Activated naive CD8-positive, alpha-beta T cell treated with anti-CD3 and anti-CD28 coated beads for 36 hours (primary cell): Measurements from ENCODE around the gene ITGA5. TPM values are rescaled to one million over a fixed set of nuclear protein-coding genes. Genes with fewer than 3 reads are reported as not detected.
"Not testable (repeated sequence)": the region's sequence is repeated elsewhere in the genome, so short reads cannot be mapped to it uniquely, and the experiment has no call there.

ENCODE experiments used
- DNase-seq: peaks from one replicate; pipeline ENCODE4 v3.0.0; 2021
- H3K27ac Mint-ChIP-seq: one replicate; pipeline ENCODE4 v1.8.0; 2022; ENCODE audit warnings: mild to moderate bottlenecking, moderate library complexity, mixed read lengths
- H3K27me3 Mint-ChIP-seq: one replicate; pipeline ENCODE4 v1.8.0; 2022; ENCODE audit warnings: mild to moderate bottlenecking, mixed read lengths
- H3K36me3 Mint-ChIP-seq: one replicate; pipeline ENCODE4 v1.8.0; 2021; ENCODE audit warnings: mild to moderate bottlenecking, mixed read lengths
- H3K4me1 Mint-ChIP-seq: one replicate; pipeline ENCODE4 v1.8.0; 2021; ENCODE audit warnings: mixed read lengths
- H3K4me3 Mint-ChIP-seq: one replicate; pipeline ENCODE4 v1.8.0; 2022; ENCODE audit warnings: mild to moderate bottlenecking, moderate library complexity, mixed read lengths
- H3K9me3 Mint-ChIP-seq: one replicate; pipeline ENCODE4 v1.8.0; 2022; ENCODE audit warnings: mixed read lengths
- total RNA-seq, 2 experiments: library from RNA; stranded (reverse); gene quantifications; one replicate each; pipeline ENCODE4 v1.2.3, GENCODE V29; 2021

Gene ITGA5
- total RNA-seq, 2 experiments from 2014 or later = 18.3 to 20.1 TPM

DNA sequence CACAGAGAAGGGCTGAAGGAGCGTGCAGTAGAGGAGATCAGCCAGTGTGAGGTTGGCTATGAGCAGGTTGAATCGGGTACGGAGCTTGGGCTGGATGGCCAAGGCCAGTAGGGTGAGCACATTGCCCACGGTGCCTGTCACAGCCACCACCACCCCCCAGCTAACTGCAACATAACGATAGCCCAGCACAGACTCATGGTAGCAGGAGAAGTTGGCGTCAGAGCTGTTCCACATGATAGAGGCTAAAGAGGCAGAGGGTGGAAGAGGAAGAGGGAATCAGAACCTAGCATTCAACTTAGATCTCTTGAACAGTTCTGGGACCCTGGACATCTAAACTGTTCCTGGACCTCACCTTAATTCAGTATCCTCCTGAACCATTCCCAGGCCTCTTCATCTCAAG lies 55.4 kb downstream of the ITGA5 start:
- no peak for DNase-seq
- no peaks in the 10 kb centered on the region for H3K36me3 Mint-ChIP-seq
- no peak overlapping the region for H3K27ac Mint-ChIP-seq
- peaks cover 25% of the 10 kb centered on the region for H3K4me1 Mint-ChIP-seq
- H3K9me3 Mint-ChIP-seq = no peaks in the 10 kb centered on the region
- H3K4me3 Mint-ChIP-seq = peak overlapping the region; percentile 25
- no peaks in the 10 kb centered on the region for H3K27me3 Mint-ChIP-seq

DNA sequence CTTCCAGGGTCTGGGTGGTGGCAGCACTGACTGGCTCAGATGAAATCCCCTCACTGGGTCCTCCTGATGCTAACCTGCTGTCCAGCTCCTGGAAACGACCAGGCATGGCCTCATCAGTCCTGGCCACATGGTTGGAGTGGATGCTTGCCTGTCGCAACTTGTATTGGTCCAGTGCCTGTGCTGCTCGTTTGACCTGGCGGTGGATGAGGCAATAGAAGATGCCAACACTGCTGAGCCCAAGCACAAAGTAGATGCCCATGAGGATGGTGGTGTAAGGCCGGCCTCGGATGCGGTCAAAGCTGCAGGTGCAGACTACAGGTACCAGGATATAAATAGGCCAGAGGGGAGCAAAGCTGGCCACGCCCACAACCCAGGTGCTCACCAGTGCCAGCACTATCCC lies 56.0 kb downstream of the ITGA5 start:
- no peak overlapping the region for H3K4me3 Mint-ChIP-seq

DNA sequence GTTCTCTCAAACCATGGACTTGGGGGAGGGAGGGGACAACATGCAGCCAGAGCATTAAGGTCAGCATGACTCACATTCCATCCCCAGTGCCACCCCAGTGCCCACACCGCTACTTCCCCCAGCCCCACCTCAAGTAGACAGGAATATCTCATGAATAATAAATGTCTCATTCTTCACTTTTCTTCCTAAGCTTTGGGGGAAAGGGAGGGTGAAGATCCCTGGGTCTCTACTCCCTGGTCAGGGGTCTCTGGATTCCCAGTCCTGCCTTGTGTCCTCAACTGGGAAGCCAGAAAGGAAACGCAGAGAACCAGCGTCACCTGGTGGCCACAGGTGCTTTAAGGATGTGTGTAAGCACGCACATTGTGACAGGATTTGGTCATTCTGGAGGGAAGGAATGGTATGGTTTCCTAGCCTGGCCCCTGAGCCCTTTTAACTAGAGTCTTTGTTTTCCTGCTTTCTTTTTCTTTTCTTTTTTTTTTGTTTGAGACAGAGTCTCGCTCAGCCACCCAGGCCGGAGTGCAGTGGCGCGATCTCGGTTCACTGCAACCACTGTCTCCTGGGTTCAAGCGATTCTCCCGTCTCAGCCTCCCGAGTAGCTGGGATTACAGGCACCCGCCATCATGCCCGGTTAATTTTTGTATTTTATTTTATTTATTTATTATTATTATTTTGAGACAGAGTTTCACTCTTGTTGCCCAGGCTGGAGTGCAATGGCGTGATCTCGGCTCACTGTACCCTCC lies 58.2 kb downstream of the ITGA5 start:
- Mint-ChIP-seq H3K27ac (peak overlapping the region; percentile 70), H3K36me3 (no peaks in the 10 kb centered on the region), H3K27me3 (no peaks in the 10 kb centered on the region)

More for the DNA sequence above, 56.0 kb downstream of the ITGA5 start:
- DNase-seq = no peak
- H3K36me3 Mint-ChIP-seq = no peaks in the 10 kb centered on the region
- H3K27me3 Mint-ChIP-seq = no peaks in the 10 kb centered on the region
- H3K4me1 Mint-ChIP-seq = peaks cover 24% of the 10 kb centered on the region
- H3K27ac Mint-ChIP-seq = no peak overlapping the region
- no peaks in the 10 kb centered on the region for H3K9me3 Mint-ChIP-seq

DNA sequence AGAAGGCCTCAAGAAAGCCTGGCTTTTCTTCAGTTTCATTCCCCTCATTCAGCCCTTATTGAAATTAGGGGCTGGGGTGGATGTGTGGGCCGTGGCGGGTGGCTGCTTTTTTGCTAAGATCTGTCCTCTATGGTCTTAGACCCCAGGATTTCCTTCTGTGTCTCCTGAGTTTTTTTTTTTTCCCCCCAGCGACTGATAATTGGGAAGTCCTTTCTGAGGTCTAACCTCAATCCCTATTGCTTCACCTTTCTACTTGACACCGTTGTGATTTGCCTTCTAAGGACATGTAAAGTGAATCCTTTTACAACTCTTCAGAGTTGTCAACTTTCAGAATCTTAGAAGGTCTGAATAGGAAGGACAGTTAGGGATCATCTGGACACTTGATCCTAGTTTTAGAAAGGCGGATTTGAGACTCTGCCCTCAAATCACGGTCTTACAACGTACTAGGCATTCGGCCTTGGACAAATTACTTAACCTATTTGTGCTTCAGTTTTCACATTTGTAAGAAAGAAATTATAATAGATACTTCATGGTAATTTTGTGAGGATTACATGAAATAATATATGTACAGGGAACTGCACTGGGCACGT lies 59.2 kb downstream of the ITGA5 start:
- H3K9me3 Mint-ChIP-seq = no peaks in the 10 kb centered on the region

More for the DNA sequence above, 58.2 kb downstream of the ITGA5 start:
- Mint-ChIP-seq H3K4me1 (peaks cover 28% of the 10 kb centered on the region), H3K4me3 (no peak overlapping the region), H3K9me3 (no peaks in the 10 kb centered on the region)
- peak; percentile 40 for DNase-seq

DNA sequence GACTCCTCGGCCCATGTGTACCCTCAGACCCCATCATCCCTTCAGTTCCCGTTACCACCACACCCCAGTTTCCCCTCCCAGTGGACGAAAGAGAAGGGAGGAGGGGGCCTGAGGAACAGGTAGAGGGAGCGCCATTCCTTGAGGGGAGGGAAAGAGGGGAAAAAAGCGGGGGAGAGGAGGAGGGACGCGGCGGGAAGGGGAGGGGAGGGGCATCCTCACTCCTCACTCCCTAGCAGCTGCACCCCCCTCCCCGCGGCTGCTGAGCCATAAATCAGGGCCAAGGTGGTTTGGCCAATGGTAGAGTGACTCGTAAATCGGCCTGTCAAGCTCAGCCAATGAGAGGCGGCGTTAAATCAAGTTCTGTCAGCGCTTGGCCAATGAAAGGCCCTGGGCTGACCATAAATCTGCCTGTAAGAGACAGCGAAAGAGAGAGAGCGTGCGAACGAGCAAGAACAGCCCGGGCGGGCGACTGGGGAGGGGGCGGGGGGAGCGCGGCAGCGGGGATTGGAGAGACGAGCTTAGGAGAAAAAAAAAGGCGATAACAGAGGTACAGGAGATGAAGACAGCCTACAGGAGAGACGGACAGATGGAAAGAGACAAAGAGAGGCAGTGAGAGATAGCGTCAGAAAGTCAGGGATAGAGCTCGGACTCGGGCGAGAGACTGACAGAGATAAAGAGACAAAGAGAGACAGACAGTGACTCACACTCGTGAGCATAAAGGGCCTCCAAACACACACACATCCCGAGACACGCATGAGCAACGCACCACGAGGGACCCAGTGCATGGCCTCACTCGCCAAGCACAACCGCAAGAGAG lies 59.9 kb downstream of the ITGA5 start:
- H3K27ac Mint-ChIP-seq = no peak overlapping the region
- H3K4me3 Mint-ChIP-seq = no peak overlapping the region
- H3K4me1 Mint-ChIP-seq = peaks cover 19% of the 10 kb centered on the region
- no peaks in the 10 kb centered on the region for H3K36me3 Mint-ChIP-seq
- H3K9me3 Mint-ChIP-seq = no peaks in the 10 kb centered on the region
- H3K27me3 Mint-ChIP-seq = no peaks in the 10 kb centered on the region
- peak; percentile 91 for DNase-seq

More for the DNA sequence above, 59.2 kb downstream of the ITGA5 start:
- no peak for DNase-seq
- H3K4me3 Mint-ChIP-seq = no peak overlapping the region
- H3K27me3 Mint-ChIP-seq = no peaks in the 10 kb centered on the region
- no peak overlapping the region for H3K27ac Mint-ChIP-seq
- no peaks in the 10 kb centered on the region for H3K36me3 Mint-ChIP-seq
- peaks cover 26% of the 10 kb centered on the region for H3K4me1 Mint-ChIP-seq

DNA sequence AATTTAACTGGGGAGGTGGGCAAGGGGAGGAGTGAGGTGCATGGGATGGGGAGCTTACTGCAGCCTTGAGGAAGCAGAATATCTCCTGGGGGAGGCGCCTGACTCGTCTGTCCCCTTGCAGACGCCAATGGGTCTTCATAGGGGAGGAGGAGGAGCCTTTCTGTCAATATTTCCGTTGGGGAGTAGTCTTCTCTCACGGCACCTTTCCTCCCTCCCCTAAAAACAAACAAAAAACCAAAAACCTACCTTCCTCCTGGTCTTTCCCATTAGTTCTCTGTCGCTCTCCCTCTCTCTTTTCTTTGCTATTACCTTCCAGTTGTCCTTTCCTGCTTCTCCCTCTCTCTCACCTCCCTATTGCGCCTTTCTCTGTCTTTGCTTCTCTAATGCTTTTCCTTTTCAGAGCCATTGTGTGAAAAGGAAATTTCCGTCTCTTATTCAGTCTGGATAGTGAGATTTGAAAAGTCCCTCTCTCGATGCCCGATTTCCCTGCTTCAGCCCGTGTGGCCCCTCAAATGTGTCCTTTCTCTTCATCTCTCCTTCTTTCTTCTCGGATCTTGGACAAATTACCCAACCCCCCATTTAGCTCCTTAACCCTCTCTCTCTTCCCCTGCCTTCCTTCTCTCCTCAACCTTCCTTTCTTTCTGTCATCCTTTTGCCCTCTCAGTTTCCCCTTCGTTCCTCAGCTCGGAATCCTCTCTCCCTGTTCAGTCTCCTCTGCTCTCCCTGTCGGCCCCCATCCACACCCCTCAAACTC lies 60.7 kb downstream of the ITGA5 start:
- Mint-ChIP-seq H3K4me1 (peaks cover 14% of the 10 kb centered on the region), H3K4me3 (no peak overlapping the region), H3K9me3 (no peaks in the 10 kb centered on the region), H3K27me3 (no peaks in the 10 kb centered on the region), H3K36me3 (no peaks in the 10 kb centered on the region), H3K27ac (no peak overlapping the region)
- peak; percentile 61 for DNase-seq

DNA sequence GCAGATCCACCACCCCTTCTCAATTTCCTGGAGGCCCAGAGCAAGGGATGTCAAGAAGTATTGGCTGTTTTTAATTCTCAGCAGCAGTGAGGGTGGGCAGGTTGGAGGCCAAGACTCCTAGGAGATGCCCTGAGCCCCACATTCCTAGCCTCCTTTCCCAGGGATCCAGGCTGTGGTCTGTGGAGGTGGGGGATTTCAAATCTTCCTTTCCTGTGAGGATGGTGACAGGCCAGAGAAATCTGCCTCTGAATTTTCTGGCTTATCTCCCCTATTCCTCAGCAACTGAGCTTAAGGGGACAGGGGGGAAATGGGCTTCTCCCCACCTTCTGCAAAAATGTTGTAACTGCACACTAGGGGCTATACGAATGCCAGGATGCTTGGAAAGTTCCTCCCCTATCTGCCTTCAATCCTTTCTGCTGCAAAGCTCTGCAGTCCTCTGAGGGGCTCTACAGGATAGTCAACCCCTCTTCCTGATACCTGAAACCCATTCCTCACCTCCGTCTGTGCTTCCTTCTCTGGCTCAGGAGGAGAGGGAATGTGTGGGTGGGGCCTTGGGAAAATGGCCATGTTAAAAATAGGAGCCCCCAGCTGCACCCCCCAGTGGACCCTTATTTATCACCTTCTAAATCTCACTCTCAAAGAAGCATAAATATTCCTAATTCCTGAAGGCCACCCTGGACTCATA lies 61.4 kb downstream of the ITGA5 start:
- H3K36me3 Mint-ChIP-seq = no peaks in the 10 kb centered on the region
- no peak overlapping the region for H3K27ac Mint-ChIP-seq
- no peak overlapping the region for H3K4me3 Mint-ChIP-seq
- H3K27me3 Mint-ChIP-seq = no peaks in the 10 kb centered on the region
- no peak for DNase-seq
- H3K4me1 Mint-ChIP-seq = peaks cover 14% of the 10 kb centered on the region
- H3K9me3 Mint-ChIP-seq = no peaks in the 10 kb centered on the region

DNA sequence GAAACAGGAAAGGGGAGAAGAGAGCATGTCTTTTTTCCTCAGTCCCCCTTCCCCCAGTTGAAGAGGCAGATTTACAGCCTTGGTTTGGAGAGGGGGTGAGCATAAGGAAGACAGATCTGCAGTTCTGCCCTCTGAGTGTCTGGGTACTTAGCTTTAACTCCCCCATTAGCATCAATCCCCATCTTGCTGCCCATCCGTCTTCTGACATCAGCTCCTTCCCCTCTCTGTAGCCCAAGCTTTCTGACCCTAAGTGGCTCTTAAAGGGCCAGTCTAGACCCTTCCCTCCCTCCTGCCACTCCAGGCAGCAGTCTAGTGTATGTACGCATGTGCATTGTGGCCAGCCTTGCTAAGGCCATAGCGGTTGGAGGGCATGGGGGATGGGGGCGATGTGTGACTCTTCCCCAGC lies 62.1 kb downstream of the ITGA5 start:
- no peak for DNase-seq
- Mint-ChIP-seq H3K36me3 (peaks cover 5% of the 10 kb centered on the region), H3K27ac (no peak overlapping the region), H3K9me3 (no peaks in the 10 kb centered on the region), H3K4me3 (no peak overlapping the region), H3K4me1 (peaks cover 20% of the 10 kb centered on the region), H3K27me3 (no peaks in the 10 kb centered on the region)

DNA sequence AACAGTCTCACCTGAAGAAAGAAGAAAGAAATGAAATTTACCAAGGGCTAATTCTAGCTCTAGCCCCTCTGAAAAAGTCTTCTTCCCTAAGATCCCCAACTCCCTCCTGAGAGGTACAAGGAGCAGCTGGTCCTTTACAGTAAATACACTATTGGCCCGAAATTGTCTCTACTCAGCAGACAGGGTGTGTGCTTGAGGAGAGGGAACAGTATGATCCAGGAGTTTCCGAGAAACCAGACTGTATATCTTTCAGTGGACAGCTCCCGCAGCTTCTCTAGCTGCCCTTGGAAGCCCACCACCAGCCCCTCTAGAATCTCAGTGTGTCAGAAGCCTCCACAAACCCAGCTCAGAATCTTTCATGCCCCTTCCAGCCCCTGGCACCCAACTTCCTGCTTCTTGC lies 62.8 kb downstream of the ITGA5 start:
- no peak overlapping the region for H3K27ac Mint-ChIP-seq
- no peaks in the 10 kb centered on the region for H3K27me3 Mint-ChIP-seq
- no peaks in the 10 kb centered on the region for H3K9me3 Mint-ChIP-seq
- no peak overlapping the region for H3K4me3 Mint-ChIP-seq
- no peak for DNase-seq
- peaks cover 25% of the 10 kb centered on the region for H3K4me1 Mint-ChIP-seq
- peaks cover 8% of the 10 kb centered on the region for H3K36me3 Mint-ChIP-seq

DNA sequence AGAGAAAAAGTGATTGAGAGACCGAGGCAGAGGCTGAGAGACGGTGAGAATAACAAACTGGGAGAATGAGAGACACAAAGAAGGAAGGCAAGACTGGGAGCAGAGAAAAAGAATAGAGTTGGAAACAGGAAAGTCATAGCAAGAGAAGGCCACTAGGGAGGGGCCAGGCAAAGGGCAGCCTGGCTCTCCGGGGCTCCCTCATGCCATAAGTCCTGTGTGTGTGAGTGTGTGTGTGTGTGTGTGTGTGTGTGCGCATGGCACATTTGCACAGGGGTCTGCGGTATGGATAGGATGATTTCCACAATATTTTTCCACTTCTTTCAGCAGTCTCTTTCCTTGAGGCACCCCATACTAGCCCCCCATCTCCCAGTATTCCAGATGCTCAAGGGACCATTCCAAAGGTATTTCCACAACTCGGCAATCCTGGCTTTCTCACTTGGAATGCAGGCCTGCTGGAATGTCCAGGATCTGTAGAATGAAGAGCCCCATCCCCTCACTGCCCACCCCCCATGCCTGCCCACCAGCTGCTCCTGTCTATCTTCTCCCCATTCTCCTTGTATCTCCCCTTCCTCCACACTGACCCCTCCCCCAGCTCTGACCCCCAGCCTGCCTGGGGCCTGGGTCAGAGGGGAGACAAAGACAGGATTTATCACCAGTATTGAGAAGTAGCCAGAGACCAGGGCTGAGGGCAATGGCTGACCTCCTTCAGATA lies 63.8 kb downstream of the ITGA5 start:
- Mint-ChIP-seq H3K4me3 (no peak overlapping the region), H3K4me1 (peaks cover 19% of the 10 kb centered on the region), H3K9me3 (no peaks in the 10 kb centered on the region), H3K27me3 (no peaks in the 10 kb centered on the region), H3K27ac (no peak overlapping the region), H3K36me3 (peaks cover 11% of the 10 kb centered on the region)
- DNase-seq = no peak

DNA sequence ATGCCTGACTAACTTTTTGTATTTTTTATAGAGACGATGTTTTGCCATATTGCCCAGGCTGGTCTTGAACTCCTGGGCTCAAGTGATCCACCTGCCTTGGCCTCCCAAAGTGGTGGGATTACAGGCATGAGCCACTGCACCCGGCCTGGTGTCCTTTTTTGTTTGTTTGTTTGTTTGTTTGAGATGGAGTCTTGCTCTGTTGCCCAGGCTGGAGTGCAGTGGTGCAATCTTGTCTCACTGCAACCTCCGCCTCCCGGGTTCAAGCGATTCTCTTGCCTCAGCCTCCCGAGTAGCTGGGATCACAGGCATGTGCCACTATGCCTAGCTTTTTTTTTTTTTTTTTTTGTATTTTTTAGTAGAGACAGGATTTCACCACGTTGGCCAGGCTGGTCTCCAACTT lies 64.8 kb downstream of the ITGA5 start:
- H3K4me1 Mint-ChIP-seq = peaks cover 18% of the 10 kb centered on the region
- peaks cover 13% of the 10 kb centered on the region for H3K36me3 Mint-ChIP-seq
- not testable (repeated sequence) for H3K27ac Mint-ChIP-seq, DNase-seq, H3K4me3 Mint-ChIP-seq, H3K9me3 Mint-ChIP-seq, H3K27me3 Mint-ChIP-seq

DNA sequence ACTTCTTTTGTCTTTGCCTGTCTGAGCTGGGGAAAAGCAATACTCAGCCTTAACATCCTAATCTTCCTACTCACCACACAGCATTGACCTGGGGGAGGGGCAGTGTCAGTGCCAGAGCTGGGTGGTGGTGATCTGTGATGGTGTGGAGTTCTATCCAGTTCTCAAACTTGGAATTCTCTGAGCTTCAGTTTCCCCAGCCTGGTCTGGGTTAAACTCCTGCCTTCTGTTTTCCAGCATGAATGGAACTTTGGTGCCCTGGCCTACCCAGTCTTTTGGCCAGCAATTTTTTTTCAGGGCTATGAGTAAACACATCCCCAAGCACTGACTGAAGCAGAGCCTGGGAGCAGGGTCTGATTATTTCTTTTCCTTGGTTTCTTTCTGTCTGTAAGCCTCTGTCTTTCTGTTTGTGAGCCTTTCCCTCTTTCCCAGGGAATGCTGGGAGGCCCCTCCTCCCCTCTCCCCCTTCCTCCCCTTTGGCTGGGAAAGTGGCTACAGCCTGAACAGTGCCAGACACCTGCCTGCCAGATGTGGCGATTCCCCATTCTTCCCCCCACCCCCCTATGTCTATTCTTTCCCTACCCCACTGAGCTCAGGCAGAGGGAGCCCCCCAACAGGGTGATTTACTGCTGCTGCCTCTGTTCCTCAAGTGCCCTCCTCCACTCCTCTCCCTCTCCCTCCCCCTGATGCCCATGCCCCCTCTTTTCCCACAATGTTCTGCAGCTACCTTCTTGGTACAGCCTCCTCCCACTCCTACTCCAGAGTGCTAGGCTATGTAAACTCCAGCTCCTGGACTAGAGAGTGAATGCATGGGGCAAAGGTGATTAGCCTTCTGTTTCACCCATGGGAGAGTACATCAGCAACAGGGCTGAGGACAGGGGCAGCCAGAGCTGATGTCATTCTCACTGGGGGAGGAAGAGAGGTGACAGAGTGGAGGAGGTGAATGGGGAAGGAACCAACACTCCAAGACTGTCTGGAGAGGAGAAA lies 65.9 kb downstream of the ITGA5 start:
- H3K27ac Mint-ChIP-seq = no peak overlapping the region
- H3K4me3 Mint-ChIP-seq = no peak overlapping the region
- no peak for DNase-seq
- H3K9me3 Mint-ChIP-seq = no peaks in the 10 kb centered on the region
- H3K36me3 Mint-ChIP-seq = peaks cover 13% of the 10 kb centered on the region
- no peaks in the 10 kb centered on the region for H3K27me3 Mint-ChIP-seq
- H3K4me1 Mint-ChIP-seq = peaks cover 18% of the 10 kb centered on the region

DNA sequence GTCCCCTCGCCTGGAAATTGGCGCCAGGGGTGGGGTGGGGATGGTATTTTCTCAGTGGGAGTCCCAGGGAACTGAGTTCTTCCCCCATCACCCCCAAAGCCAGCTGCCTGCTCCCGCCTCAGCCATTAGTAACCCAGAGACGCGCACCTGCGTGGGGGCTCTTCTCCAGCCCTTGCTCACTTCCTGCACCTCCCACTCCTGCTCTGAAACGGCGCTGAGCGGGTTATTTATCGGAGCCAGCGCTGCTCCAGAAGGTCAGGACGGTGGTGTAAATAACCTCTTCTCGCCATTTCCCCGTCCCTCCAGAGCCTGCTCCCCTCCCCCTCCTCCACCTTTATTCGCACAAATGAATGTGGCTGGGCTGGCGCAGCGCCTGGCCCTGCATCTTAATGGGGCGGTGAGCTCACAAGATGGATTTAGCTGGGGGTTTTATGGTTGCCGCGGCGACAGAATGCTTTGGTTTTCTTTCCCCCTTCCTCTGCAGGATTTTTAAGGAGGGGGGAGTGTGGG lies 67.0 kb downstream of the ITGA5 start:
- peaks cover 13% of the 10 kb centered on the region for H3K36me3 Mint-ChIP-seq

More for the DNA sequence above, 67.0 kb downstream of the ITGA5 start:
- H3K4me1 Mint-ChIP-seq = peaks cover 15% of the 10 kb centered on the region
- H3K4me3 Mint-ChIP-seq = peak overlapping the region; percentile 62
- DNase-seq = peak; percentile 41
- H3K27ac Mint-ChIP-seq = peak overlapping the region; percentile 76
- no peaks in the 10 kb centered on the region for H3K27me3 Mint-ChIP-seq
- no peaks in the 10 kb centered on the region for H3K9me3 Mint-ChIP-seq
